Neural cell (in vitro differentiated cells): Measurements from ENCODE around the gene HIBADH. TPM values are rescaled to one million over a fixed set of nuclear protein-coding genes. Genes with fewer than 3 reads are reported as not detected.

Experiments
- H2AFZ ChIP-seq: fragments of 200-600, 300-800 bp; sonication (generic), shearing (Covaris generic); 2 replicates; pipeline ENCODE4 v1.6.0; 2014; ENCODE audit warnings: low read depth, mild to moderate bottlenecking, antibody characterized with exemption, low read length, moderate library complexity
- H3F3A ChIP-seq: fragments of 200-600 bp; shearing (Covaris generic); 2 replicates; pipeline ENCODE4 v1.6.1; 2016; ENCODE audit warnings: mild to moderate bottlenecking, moderate library complexity, mixed read lengths, antibody characterized with exemption, low read length; ENCODE audit not compliant: insufficient read depth, poor library complexity, severe bottlenecking
- H3K27ac ChIP-seq: fragments of 200-600, 300-800 bp; sonication (generic), shearing (Covaris generic); 2 replicates; pipeline ENCODE4 v1.5.1; 2014; ENCODE audit warnings: mild to moderate bottlenecking, low read length, moderate library complexity
- H3K27me3 ChIP-seq: fragments of 300-800, 200-600 bp; sonication (generic), shearing (Covaris generic); 2 replicates; pipeline ENCODE4 v1.6.0; 2014; ENCODE audit warnings: mild to moderate bottlenecking, low read depth, low read length, moderate library complexity; ENCODE audit not compliant: insufficient read depth
- H3K36me3 ChIP-seq: fragments of 300-800, 200-600 bp; sonication (generic), shearing (Covaris generic); 2 replicates; pipeline ENCODE4 v1.5.1; 2014; ENCODE audit warnings: mild to moderate bottlenecking, antibody characterized with exemption, low read length, moderate library complexity; ENCODE audit not compliant: insufficient read depth
- H3K4me2 ChIP-seq: fragments of 300-800, 200-600 bp; sonication (generic), shearing (Covaris generic); 2 replicates; pipeline ENCODE4 v1.6.0; 2014; ENCODE audit warnings: mild to moderate bottlenecking, low read length
- H3K4me3 ChIP-seq: fragments of 300-800, 200-600 bp; sonication (generic), shearing (Covaris generic); 2 replicates; pipeline ENCODE4 v1.5.1; 2014; ENCODE audit warnings: mild to moderate bottlenecking, low read length, moderate library complexity
- H3K79me2 ChIP-seq: fragments of 200-600 bp; shearing (Covaris generic); replicated peaks from 2 replicates; pipeline ENCODE4 v1.6.0; 2014; ENCODE audit warnings: mild to moderate bottlenecking, low read length, moderate library complexity; ENCODE audit not compliant: insufficient read depth
- H3K9ac ChIP-seq: fragments of 300-800, 200-600 bp; sonication (generic), shearing (Covaris generic); 2 replicates; pipeline ENCODE4 v1.6.1; 2016; ENCODE audit warnings: mild to moderate bottlenecking, low read length, mixed read lengths
- H3K9me2 ChIP-seq: fragments of 200-600 bp; shearing (Covaris generic); 2 replicates; pipeline ENCODE4 v1.6.1; 2016; ENCODE audit warnings: mild to moderate bottlenecking, low read length, mixed read lengths; ENCODE audit not compliant: insufficient read depth
- H3K9me3 ChIP-seq: fragments of 200-600, 300-800 bp; sonication (generic), shearing (Covaris generic); 2 replicates; pipeline ENCODE4 v1.6.1; 2016; ENCODE audit warnings: mild to moderate bottlenecking, mixed run types, low read length, moderate library complexity, mixed read lengths
- H4K20me1 ChIP-seq: fragments of 200-600 bp; shearing (Covaris generic); 2 replicates; pipeline ENCODE4 v1.6.1; 2016; ENCODE audit warnings: mild to moderate bottlenecking, mixed run types; ENCODE audit not compliant: insufficient read depth
- CTCF ChIP-seq: fragments of 450-650 bp; IDR thresholded peaks from 2 replicates; pipeline ENCODE4 v1.5.1; 2014; ENCODE audit warnings: antibody characterized with exemption, mild to moderate bottlenecking, moderate library complexity; ENCODE audit not compliant: poor library complexity, severe bottlenecking
- EP300 ChIP-seq: fragments of 450-650 bp; conservative IDR thresholded peaks from 2 replicates; pipeline ENCODE4 v1.6.1; 2014; ENCODE audit warnings: antibody characterized with exemption, mild to moderate bottlenecking, moderate library complexity; ENCODE audit not compliant: poor library complexity, severe bottlenecking
- EZH2 ChIP-seq: fragments of 200-600, 300-800 bp; shearing (Covaris generic), sonication (generic); IDR thresholded peaks from 2 replicates; pipeline ENCODE4 v1.6.1; 2014; ENCODE audit warnings: antibody characterized with exemption, low read length, borderline replicate concordance, mild to moderate bottlenecking; ENCODE audit not compliant: insufficient read depth, poor library complexity, severe bottlenecking
- MXI1 ChIP-seq: fragments of 450-650 bp; conservative IDR thresholded peaks from 2 replicates; pipeline ENCODE4 v1.6.1; 2014; ENCODE audit warnings: antibody characterized with exemption, mild to moderate bottlenecking; ENCODE audit not compliant: poor library complexity, severe bottlenecking
- POLR2AphosphoS5 ChIP-seq: IDR thresholded peaks from 2 replicates; pipeline ENCODE4 v1.6.1; 2012
- RAD21 ChIP-seq: fragments of 450-650 bp; conservative IDR thresholded peaks from 2 replicates; pipeline ENCODE4 v1.6.1; 2014; ENCODE audit warnings: antibody characterized with exemption, mild to moderate bottlenecking, moderate library complexity
- SMC3 ChIP-seq: fragments of 450-650 bp; conservative IDR thresholded peaks from 2 replicates; pipeline ENCODE4 v1.6.1; 2014; ENCODE audit warnings: antibody characterized with exemption, mild to moderate bottlenecking, moderate library complexity; ENCODE audit not compliant: poor library complexity
- TAF1 ChIP-seq: IDR thresholded peaks from 2 replicates; pipeline ENCODE4 v1.6.1; 2012; ENCODE audit warnings: low read depth
- polyA plus RNA-seq: library from polyadenylated mRNA; depleted of rRNA; stranded (reverse); fragments of >200 nt; gene quantifications from 2 replicates; pipeline ENCODE4 v1.2.3, GENCODE V29; 2014
- TF ChIP-seq, protein P1 (sequence below): IDR thresholded peaks from 2 replicates; pipeline ENCODE4 v1.6.1; 2012; ENCODE audit warnings: borderline replicate concordance

HIBADH gene
- polyA plus RNA-seq, 1 donor from 2014 or later = 14.4 TPM

- Histone ChIP-seq H4K20me1 (no peaks in the 10 kb centered on the region), H3K79me2 (no peaks in the 10 kb centered on the region), H3K36me3 (no peaks in the 10 kb centered on the region), H3F3A (no peaks in the 10 kb centered on the region), H3K27me3 (no peaks in the 10 kb centered on the region), H3K9ac (no peak overlapping the region), H2AFZ (no peak overlapping the region), H3K27ac (no peak overlapping the region), H3K9me3 (no peaks in the 10 kb centered on the region), H3K9me2 (no peaks in the 10 kb centered on the region), H3K4me3 (no peak overlapping the region), H3K4me2 (no peak overlapping the region)
- TF ChIP-seq POLR2AphosphoS5 = no peak
- no peak for TF ChIP-seq RAD21
- TF ChIP-seq MXI1 = no peak
- no peak for TF ChIP-seq SMC3
- no peak for TF ChIP-seq EZH2
- TF ChIP-seq, protein P1, sequence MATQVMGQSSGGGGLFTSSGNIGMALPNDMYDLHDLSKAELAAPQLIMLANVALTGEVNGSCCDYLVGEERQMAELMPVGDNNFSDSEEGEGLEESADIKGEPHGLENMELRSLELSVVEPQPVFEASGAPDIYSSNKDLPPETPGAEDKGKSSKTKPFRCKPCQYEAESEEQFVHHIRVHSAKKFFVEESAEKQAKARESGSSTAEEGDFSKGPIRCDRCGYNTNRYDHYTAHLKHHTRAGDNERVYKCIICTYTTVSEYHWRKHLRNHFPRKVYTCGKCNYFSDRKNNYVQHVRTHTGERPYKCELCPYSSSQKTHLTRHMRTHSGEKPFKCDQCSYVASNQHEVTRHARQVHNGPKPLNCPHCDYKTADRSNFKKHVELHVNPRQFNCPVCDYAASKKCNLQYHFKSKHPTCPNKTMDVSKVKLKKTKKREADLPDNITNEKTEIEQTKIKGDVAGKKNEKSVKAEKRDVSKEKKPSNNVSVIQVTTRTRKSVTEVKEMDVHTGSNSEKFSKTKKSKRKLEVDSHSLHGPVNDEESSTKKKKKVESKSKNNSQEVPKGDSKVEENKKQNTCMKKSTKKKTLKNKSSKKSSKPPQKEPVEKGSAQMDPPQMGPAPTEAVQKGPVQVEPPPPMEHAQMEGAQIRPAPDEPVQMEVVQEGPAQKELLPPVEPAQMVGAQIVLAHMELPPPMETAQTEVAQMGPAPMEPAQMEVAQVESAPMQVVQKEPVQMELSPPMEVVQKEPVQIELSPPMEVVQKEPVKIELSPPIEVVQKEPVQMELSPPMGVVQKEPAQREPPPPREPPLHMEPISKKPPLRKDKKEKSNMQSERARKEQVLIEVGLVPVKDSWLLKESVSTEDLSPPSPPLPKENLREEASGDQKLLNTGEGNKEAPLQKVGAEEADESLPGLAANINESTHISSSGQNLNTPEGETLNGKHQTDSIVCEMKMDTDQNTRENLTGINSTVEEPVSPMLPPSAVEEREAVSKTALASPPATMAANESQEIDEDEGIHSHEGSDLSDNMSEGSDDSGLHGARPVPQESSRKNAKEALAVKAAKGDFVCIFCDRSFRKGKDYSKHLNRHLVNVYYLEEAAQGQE = no peak
- no peak for TF ChIP-seq CTCF
- TF ChIP-seq EP300 = no peak
- no peak for TF ChIP-seq TAF1
Observed at GRCh38 chr7:27688646-27689045, 26.0 kb upstream of the HIBADH start.

DNA sequence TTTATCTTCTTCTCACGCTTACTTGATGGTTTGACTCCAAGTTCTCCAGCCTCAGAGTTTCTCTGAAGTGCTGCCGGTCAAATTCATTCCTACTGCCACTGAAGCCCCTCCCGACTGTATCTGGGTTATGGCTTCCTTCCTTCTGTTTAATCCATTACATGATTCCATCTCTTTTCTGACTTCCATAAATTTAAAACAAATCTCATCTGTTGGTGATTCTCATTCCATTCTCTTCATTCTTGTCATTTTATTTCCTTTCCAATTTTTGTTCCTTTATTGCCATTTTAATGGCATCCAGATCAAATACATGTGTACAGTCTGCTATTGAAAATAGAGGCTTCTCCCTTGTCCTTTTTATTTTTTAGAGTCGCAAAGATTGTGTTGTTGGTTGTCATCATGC, 25.4 kb upstream of the HIBADH start:
- H3K27me3 ChIP-seq = no peaks in the 10 kb centered on the region
- no peak overlapping the region for H3K9ac ChIP-seq
- no peak overlapping the region for H3K27ac ChIP-seq
- H3K4me3 ChIP-seq = no peak overlapping the region
- no peak overlapping the region for H2AFZ ChIP-seq
- H3K9me2 ChIP-seq = no peaks in the 10 kb centered on the region
- H3F3A ChIP-seq = no peaks in the 10 kb centered on the region
- no peaks in the 10 kb centered on the region for H3K9me3 ChIP-seq
- no peaks in the 10 kb centered on the region for H4K20me1 ChIP-seq
- no peak for TF ChIP-seq POLR2AphosphoS5
- TF ChIP-seq EZH2 = no peak
- H3K36me3 ChIP-seq = no peaks in the 10 kb centered on the region
- no peak overlapping the region for H3K4me2 ChIP-seq
- no peaks in the 10 kb centered on the region for H3K79me2 ChIP-seq

DNA sequence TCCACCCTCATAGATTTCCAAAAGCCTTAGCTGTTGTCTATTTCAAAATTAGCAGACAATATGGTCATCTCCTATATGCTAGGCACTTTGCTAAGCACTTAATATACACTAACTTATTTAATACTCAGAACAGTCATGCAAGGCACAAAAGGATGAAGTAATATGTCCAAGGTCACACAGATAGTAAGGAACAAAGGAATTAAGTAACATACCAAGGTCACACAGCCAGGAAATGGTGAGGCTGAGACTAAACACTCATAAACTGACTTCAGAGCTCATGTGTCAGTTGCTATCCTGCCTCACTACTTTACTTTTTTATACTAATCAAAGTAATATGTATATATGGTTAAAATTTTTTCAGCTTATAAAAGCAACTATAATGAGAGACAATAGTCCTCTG, 23.6 kb upstream of the HIBADH start:
- Histone ChIP-seq H3K27ac (no peak overlapping the region), H3K9ac (no peak overlapping the region), H3F3A (no peaks in the 10 kb centered on the region), H4K20me1 (no peaks in the 10 kb centered on the region), H3K4me3 (no peak overlapping the region), H3K9me3 (no peaks in the 10 kb centered on the region), H3K4me2 (no peak overlapping the region), H3K27me3 (no peaks in the 10 kb centered on the region), H3K9me2 (no peaks in the 10 kb centered on the region), H3K79me2 (no peaks in the 10 kb centered on the region), H3K36me3 (no peaks in the 10 kb centered on the region), H2AFZ (no peak overlapping the region)
- TF ChIP-seq TAF1 (no peak), MXI1 (no peak), RAD21 (no peak), EP300 (no peak), CTCF (no peak)
- TF ChIP-seq, protein P1 = no peak
